Natural killer cell (primary cell): ENCODE data around the gene ICE1. TPM values are rescaled to one million over a fixed set of nuclear protein-coding genes. Genes with fewer than 3 reads are reported as not detected.

Experiments used
- ATAC-seq, 3 donors: fragments of 150-1000 bp in 2 of 3; fragments of 200-7000 bp in 1 of 3; cut with Tn5 transposase; 1 replicate in 1 of 3; 2 replicates in 2 of 3; pipeline ENCODE4 v1.10.0; 2021; ENCODE audit warnings: mild to moderate bottlenecking in 2 of 3, moderate library complexity in 2 of 3
- DNase-seq, 2 donors: peaks; one replicate each; pipeline versions ENCODE4 v3.0.0 to v3.0.0-alpha.2; 2013 to 2021; ENCODE audit warnings: mixed read lengths in 1 of 2
- H3K27ac ChIP-seq: one replicate; pipeline ENCODE4 v1.5.1; 2013; ENCODE audit warnings: mild to moderate bottlenecking, low read length
- H3K27me3 ChIP-seq: one replicate; pipeline ENCODE4 v1.6.1; 2013; ENCODE audit warnings: low read length; ENCODE audit not compliant: control insufficient read depth, insufficient read depth
- H3K36me3 ChIP-seq: one replicate; pipeline ENCODE4 v1.6.1; 2013; ENCODE audit warnings: low read length; ENCODE audit not compliant: control insufficient read depth, insufficient read depth
- H3K4me1 ChIP-seq: one replicate; pipeline ENCODE4 v1.6.1; 2013; ENCODE audit warnings: low read length; ENCODE audit not compliant: control insufficient read depth, insufficient read depth
- H3K4me3 ChIP-seq: one replicate; pipeline ENCODE4 v1.5.1; 2013; ENCODE audit warnings: low read length
- H3K9me3 ChIP-seq: one replicate; pipeline ENCODE4 v1.6.1; 2013; ENCODE audit warnings: low read length; ENCODE audit not compliant: control insufficient read depth, insufficient read depth
- H3K27ac Mint-ChIP-seq, 2 donors: one replicate each; pipeline ENCODE4 v1.8.0; 2022; ENCODE audit warnings: mild to moderate bottlenecking in 2 of 2, mixed read lengths in 2 of 2, moderate library complexity in 1 of 2
- H3K27me3 Mint-ChIP-seq, 2 donors: one replicate each; pipeline ENCODE4 v1.8.0; 2022; ENCODE audit warnings: low read depth in 2 of 2, mixed read lengths in 2 of 2
- H3K36me3 Mint-ChIP-seq: one replicate; pipeline ENCODE4 v1.8.0; 2022; ENCODE audit warnings: mixed read lengths
- H3K4me1 Mint-ChIP-seq, 2 donors: one replicate each; pipeline ENCODE4 v1.8.0; 2022; ENCODE audit warnings: mixed read lengths in 2 of 2
- H3K4me3 Mint-ChIP-seq: one replicate; pipeline ENCODE4 v1.8.0; 2022; ENCODE audit warnings: mild to moderate bottlenecking, moderate library complexity, mixed read lengths
- H3K9me3 Mint-ChIP-seq, 2 donors: one replicate each; pipeline ENCODE4 v1.8.0; 2022; ENCODE audit warnings: mixed read lengths in 2 of 2
- WGBS: methylation state at CpG from one replicate; pipeline ENCODE4 v1.1.7; 2013; ENCODE audit warnings: missing lambda C conversion rate; ENCODE audit not compliant: insufficient coverage; 5-methylcytosine and 5-hydroxymethylcytosine counted together
- intact Hi-C: fragments of 100-400 bp; cut with micrococcal nuclease; formaldehyde crosslinking; loops from one replicate; pipeline ENCODE4 v1.14.2; 2022
- total RNA-seq, 4 donors: library from RNA; stranded (reverse); fragments of 120-200 nt in 1 of 4; gene quantifications; one replicate each; pipeline versions ENCODE4 v1.2.3 to v1.2.4, GENCODE V29; 2013 to 2022
- TF ChIP-seq, protein P1 (sequence below): fragments of 200-600 bp; IDR thresholded peaks from one replicate; pipeline ENCODE4 v1.8.0; 2022; ENCODE audit warnings: antibody characterized with exemption

Gene ICE1
- total RNA-seq, 3 donors from 2014 or later (not counting 1 experiment from before 2014, with no cell fraction given), result 29.7 to 44.5 (median 36.6) TPM

- intact Hi-C loops, result no loop called here
- H3K36me3 Mint-ChIP-seq, result peaks cover 33% of the 10 kb centered on the region
- no peak for ATAC-seq
- no peaks in the 10 kb centered on the region for H3K27me3 ChIP-seq
- no peak overlapping the region for H3K27ac ChIP-seq
- no peaks in the 10 kb centered on the region for H3K4me1 ChIP-seq
- H3K9me3 Mint-ChIP-seq, result no peaks in the 10 kb centered on the region
- TF ChIP-seq, protein P1, sequence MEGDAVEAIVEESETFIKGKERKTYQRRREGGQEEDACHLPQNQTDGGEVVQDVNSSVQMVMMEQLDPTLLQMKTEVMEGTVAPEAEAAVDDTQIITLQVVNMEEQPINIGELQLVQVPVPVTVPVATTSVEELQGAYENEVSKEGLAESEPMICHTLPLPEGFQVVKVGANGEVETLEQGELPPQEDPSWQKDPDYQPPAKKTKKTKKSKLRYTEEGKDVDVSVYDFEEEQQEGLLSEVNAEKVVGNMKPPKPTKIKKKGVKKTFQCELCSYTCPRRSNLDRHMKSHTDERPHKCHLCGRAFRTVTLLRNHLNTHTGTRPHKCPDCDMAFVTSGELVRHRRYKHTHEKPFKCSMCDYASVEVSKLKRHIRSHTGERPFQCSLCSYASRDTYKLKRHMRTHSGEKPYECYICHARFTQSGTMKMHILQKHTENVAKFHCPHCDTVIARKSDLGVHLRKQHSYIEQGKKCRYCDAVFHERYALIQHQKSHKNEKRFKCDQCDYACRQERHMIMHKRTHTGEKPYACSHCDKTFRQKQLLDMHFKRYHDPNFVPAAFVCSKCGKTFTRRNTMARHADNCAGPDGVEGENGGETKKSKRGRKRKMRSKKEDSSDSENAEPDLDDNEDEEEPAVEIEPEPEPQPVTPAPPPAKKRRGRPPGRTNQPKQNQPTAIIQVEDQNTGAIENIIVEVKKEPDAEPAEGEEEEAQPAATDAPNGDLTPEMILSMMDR, result no peak
- WGBS, result 98% methylated on average over 3 of the region's 3 CpGs
- H3K36me3 ChIP-seq, result peaks cover 74% of the 10 kb centered on the region
- no peak overlapping the region for H3K4me3 ChIP-seq
- H3K4me3 Mint-ChIP-seq, result no peak overlapping the region
- DNase-seq, result no peak
- no peaks in the 10 kb centered on the region for H3K4me1 Mint-ChIP-seq
- H3K9me3 ChIP-seq, result no peaks in the 10 kb centered on the region
- no peaks in the 10 kb centered on the region for H3K27me3 Mint-ChIP-seq
- no peak overlapping the region for H3K27ac Mint-ChIP-seq
Observed at GRCh38 chr5:5453131-5453530, 30.7 kb downstream of the ICE1 start.

GRCh38 chr5:5454391-5454790 is 31.9 kb downstream of the ICE1 start:
- intact Hi-C loops, result no loop called here
- Mint-ChIP-seq H3K27ac (peak overlapping the region in 1 of 2 donors; percentile 46), H3K27me3 (no peaks in the 10 kb centered on the region), H3K36me3 (peaks cover 40% of the 10 kb centered on the region), H3K9me3 (no peaks in the 10 kb centered on the region), H3K4me3 (no peak overlapping the region), H3K4me1 (peaks cover 0 to 4% of the 10 kb centered on the region in 2 donors)
- Histone ChIP-seq H3K27me3 (no peaks in the 10 kb centered on the region), H3K27ac (no peak overlapping the region), H3K4me1 (no peaks in the 10 kb centered on the region), H3K36me3 (peaks cover 72% of the 10 kb centered on the region), H3K9me3 (no peaks in the 10 kb centered on the region), H3K4me3 (no peak overlapping the region)
- DNase-seq (no peak), ATAC-seq (no peak)
- 95% methylated on average over 2 of the region's 5 CpGs for WGBS
- TF ChIP-seq, protein P1, result no peak

DNA sequence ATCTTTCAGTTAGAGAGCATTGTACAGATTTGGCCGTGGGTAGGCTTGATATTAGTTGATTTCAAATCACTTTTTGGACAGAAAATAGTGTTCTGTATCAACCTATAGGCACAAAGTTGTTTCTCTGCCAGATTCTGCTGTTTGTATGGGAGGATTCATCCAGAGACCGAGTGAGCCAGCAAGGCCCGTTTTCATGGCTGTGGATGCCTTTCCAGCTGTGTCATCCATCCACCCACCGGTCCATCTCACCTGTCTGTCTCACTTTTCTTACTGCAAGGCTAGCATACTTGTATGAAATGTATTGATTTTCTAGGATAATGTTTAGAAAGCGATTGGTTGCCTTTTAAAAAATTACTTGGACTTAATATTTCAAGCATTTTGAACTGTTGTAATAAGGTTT is 34.4 kb downstream of the ICE1 start:
- intact Hi-C loops, result no loop called here
- Mint-ChIP-seq H3K36me3 (peaks cover 53% of the 10 kb centered on the region), H3K27ac (no peak overlapping the region), H3K27me3 (no peaks in the 10 kb centered on the region), H3K4me3 (no peak overlapping the region), H3K4me1 (peaks cover 5 to 8% of the 10 kb centered on the region in 2 donors), H3K9me3 (no peaks in the 10 kb centered on the region)
- WGBS, result 93% methylated on average over 4 of the region's 5 CpGs
- H3K4me3 ChIP-seq, result no peak overlapping the region
- H3K9me3 ChIP-seq, result no peaks in the 10 kb centered on the region
- H3K4me1 ChIP-seq, result no peaks in the 10 kb centered on the region
- no peak for DNase-seq
- H3K36me3 ChIP-seq, result peaks cover 78% of the 10 kb centered on the region
- TF ChIP-seq, protein P1, result no peak
- no peaks in the 10 kb centered on the region for H3K27me3 ChIP-seq
- no peak overlapping the region for H3K27ac ChIP-seq
- ATAC-seq, result no peak

GRCh38 chr5:5460311-5460710 is 37.8 kb downstream of the ICE1 start:
- H3K36me3 Mint-ChIP-seq, result peaks cover 64% of the 10 kb centered on the region
- no peaks in the 10 kb centered on the region for H3K27me3 Mint-ChIP-seq
- H3K4me1 Mint-ChIP-seq, result peaks cover 5 to 8% of the 10 kb centered on the region in 2 donors
- no peak overlapping the region for H3K4me3 Mint-ChIP-seq
- ATAC-seq (no peak), DNase-seq (no peak)
- Histone ChIP-seq H3K27me3 (no peaks in the 10 kb centered on the region), H3K9me3 (no peaks in the 10 kb centered on the region), H3K27ac (no peak overlapping the region), H3K36me3 (peaks cover 82% of the 10 kb centered on the region), H3K4me1 (no peaks in the 10 kb centered on the region), H3K4me3 (no peak overlapping the region)
- H3K27ac Mint-ChIP-seq, result no peak overlapping the region
- intact Hi-C loops, result no loop called here
- TF ChIP-seq, protein P1, result no peak
- 94% methylated on average over 3 of the region's 4 CpGs for WGBS
- H3K9me3 Mint-ChIP-seq, result no peaks in the 10 kb centered on the region
